Tibial nerve (tissue), 4 donors: ENCODE data around the gene RNF144B. TPM values are rescaled to one million over a fixed set of nuclear protein-coding genes. Genes with fewer than 3 reads are reported as not detected.

Experiments
- DNase-seq, 2 donors: peaks; one replicate each; pipeline ENCODE4 v3.0.0-alpha.2; 2019; ENCODE audit warnings: low spot score in 2 of 2
- H3K27ac ChIP-seq, 4 donors: fragments of 200-600 bp; sonication (generic) in 3 of 4; one replicate each; pipeline ENCODE4 v1.5.1; 2017 to 2019; ENCODE audit warnings: mild to moderate bottlenecking in 1 of 4
- H3K27me3 ChIP-seq, 2 donors: fragments of 200-600 bp; sonication (generic) in 1 of 2; one replicate each; pipeline versions ENCODE4 v1.5.1 to v1.6.0; 2017 to 2019
- H3K36me3 ChIP-seq, 3 donors: fragments of 200-600 bp; sonication (generic); one replicate each; pipeline ENCODE4 v1.5.1; 2018 to 2019
- H3K4me1 ChIP-seq, 4 donors: fragments of 200-600 bp; sonication (generic) in 3 of 4; one replicate each; pipeline ENCODE4 v1.5.1; 2017 to 2019
- H3K4me3 ChIP-seq, 4 donors: fragments of 200-600 bp; sonication (generic) in 3 of 4; one replicate each; pipeline ENCODE4 v1.5.1; 2017 to 2019; ENCODE audit warnings: mild to moderate bottlenecking in 1 of 4, moderate library complexity in 1 of 4
- H3K9me3 ChIP-seq, 4 donors: fragments of 200-600 bp; sonication (generic) in 3 of 4; one replicate each; pipeline ENCODE4 v1.5.1; 2017 to 2019
- EP300 ChIP-seq, 2 donors: sonication (generic); formaldehyde crosslinking; IDR thresholded peaks; one replicate each; pipeline ENCODE4 v1.6.1; 2017; ENCODE audit warnings: antibody characterized with exemption in 2 of 2, mild to moderate bottlenecking in 1 of 2
- POLR2A ChIP-seq, 2 donors: fragments of 450-650 bp; IDR thresholded peaks; one replicate each; pipeline ENCODE4 v1.6.1; 2017; ENCODE audit warnings: antibody characterized with exemption in 2 of 2, mild to moderate bottlenecking in 2 of 2, moderate library complexity in 2 of 2
- WGBS, 2 donors: methylation state at CpG; one replicate each; pipeline ENCODE4 v1.1.5; 2018; 5-methylcytosine and 5-hydroxymethylcytosine counted together
- total RNA-seq, 4 donors: library from RNA; depleted of rRNA; stranded (reverse); fragments of >200 nt; gene quantifications; one replicate each; pipeline ENCODE4 v1.1.0, GENCODE V29; 2016
- TF ChIP-seq, protein P1 (sequence below), 5 experiments: fragments of 200-600 bp in 3 of 5; fragments of 450-650 bp in 2 of 5; sonication (generic) in 3 of 5; IDR thresholded peaks; one replicate each; pipeline ENCODE4 v1.5.1; 2016 to 2019; ENCODE audit warnings: antibody characterized with exemption in 5 of 5, mild to moderate bottlenecking in 3 of 5, moderate library complexity in 2 of 5

Gene RNF144B
- total RNA-seq, 4 donors from 2014 or later = 6.5 to 15.5 (median 13.6) TPM

DNA sequence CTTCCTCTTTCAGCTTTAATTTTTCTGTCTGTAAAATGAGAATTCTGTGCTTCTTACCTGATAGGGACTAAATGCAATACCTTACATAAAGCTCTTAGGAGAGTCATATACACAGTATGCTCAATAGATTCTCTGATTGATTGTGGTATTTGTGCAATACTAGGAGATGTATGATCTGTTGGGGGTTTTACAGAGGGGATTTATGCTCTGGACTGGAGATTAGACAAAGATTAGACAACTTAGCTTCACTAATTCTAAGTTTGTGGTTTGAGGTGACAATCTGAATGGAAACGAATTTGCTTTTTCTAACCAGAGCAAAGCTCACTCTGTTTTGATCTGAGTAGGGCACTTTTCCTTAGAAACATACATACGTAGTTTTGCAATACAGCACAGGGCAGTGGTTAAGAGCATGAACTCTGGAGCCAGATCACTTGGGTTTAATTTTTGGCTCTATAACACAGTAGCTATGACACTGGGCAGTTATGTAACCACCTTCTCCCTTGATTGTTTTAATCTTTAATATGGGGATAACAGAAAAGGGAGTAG is 126.2 kb downstream of the RNF144B start:
- Histone ChIP-seq H3K36me3 (no peaks in the 10 kb centered on the region), H3K27me3 (no peaks in the 10 kb centered on the region), H3K4me1 (no peaks in the 10 kb centered on the region), H3K4me3 (no peak overlapping the region), H3K27ac (no peak overlapping the region), H3K9me3 (no peaks in the 10 kb centered on the region)
- 79 to 85% methylated on average over 2 of the region's 2 CpGs for WGBS, 2 donors
- DNase-seq = no peak
- TF ChIP-seq EP300 (IDR thresholded peaks at IDR 0.05) (no peak), POLR2A (IDR thresholded peaks at IDR 0.05) (no peak)
- TF ChIP-seq, protein P1, sequence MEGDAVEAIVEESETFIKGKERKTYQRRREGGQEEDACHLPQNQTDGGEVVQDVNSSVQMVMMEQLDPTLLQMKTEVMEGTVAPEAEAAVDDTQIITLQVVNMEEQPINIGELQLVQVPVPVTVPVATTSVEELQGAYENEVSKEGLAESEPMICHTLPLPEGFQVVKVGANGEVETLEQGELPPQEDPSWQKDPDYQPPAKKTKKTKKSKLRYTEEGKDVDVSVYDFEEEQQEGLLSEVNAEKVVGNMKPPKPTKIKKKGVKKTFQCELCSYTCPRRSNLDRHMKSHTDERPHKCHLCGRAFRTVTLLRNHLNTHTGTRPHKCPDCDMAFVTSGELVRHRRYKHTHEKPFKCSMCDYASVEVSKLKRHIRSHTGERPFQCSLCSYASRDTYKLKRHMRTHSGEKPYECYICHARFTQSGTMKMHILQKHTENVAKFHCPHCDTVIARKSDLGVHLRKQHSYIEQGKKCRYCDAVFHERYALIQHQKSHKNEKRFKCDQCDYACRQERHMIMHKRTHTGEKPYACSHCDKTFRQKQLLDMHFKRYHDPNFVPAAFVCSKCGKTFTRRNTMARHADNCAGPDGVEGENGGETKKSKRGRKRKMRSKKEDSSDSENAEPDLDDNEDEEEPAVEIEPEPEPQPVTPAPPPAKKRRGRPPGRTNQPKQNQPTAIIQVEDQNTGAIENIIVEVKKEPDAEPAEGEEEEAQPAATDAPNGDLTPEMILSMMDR (IDR thresholded peaks at IDR 0.05) = no peak

DNA sequence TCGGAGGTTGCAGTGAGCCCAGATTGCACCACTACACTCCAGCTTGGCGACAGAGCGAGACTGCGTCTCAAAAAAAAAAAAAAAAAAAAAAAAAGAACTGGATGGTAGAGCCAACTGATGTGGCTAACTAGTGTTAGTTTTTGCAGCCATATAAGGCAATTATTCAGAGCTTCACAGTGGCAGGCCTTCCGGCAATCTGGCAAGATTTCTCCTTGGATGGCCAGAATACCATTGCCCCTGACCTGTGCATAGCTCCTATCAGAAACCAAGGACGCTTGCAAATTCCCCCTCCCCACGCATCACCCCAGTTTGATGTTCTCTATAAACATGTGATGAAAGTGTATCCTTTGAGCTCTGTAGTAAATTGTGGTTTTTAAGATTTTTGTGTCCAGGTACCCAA is 127.0 kb downstream of the RNF144B start:
- WGBS, 2 donors = 88 to 97% methylated on average over 7 of the region's 7 CpGs
- no peak overlapping the region for H3K27ac ChIP-seq
- no peak overlapping the region for H3K4me3 ChIP-seq
- H3K36me3 ChIP-seq = no peaks in the 10 kb centered on the region
- no peak for DNase-seq
- no peaks in the 10 kb centered on the region for H3K4me1 ChIP-seq
- no peak for TF ChIP-seq POLR2A (IDR thresholded peaks at IDR 0.05)
- no peak for TF ChIP-seq EP300 (IDR thresholded peaks at IDR 0.05)
- TF ChIP-seq, protein P1 (IDR thresholded peaks at IDR 0.05) = no peak
- no peaks in the 10 kb centered on the region for H3K27me3 ChIP-seq
- no peaks in the 10 kb centered on the region for H3K9me3 ChIP-seq

DNA sequence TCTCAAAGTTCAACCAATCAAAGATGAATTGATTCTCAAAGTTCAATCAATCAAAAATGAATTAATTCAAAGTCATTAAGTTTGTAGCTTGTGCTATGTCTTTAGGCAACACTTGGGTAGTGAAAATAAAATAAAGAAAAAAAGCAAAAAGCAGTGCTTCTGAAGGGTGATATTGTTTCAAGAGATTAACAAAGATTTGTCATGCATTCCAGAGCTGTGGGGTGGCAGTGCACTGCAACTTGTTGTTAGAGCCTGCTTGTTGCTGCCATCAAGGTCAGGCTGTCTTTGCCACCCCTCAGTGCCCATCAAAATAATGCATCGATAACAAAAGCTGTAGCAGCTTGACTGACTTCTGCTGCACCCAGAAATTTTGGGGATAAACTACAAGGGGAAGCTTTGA is 128.6 kb downstream of the RNF144B start:
- TF ChIP-seq POLR2A (IDR thresholded peaks at IDR 0.05) = no peak
- TF ChIP-seq EP300 (IDR thresholded peaks at IDR 0.05) = no peak
- TF ChIP-seq, protein P1 (IDR thresholded peaks at IDR 0.05) = no peak
- Histone ChIP-seq H3K4me3 (no peak overlapping the region), H3K27ac (no peak overlapping the region), H3K9me3 (no peaks in the 10 kb centered on the region), H3K27me3 (no peaks in the 10 kb centered on the region), H3K36me3 (no peaks in the 10 kb centered on the region), H3K4me1 (no peaks in the 10 kb centered on the region)
- DNase-seq = no peak
- 43 to 65% methylated on average over 1 of the region's 1 CpG for WGBS, 2 donors

Other genes with a start within 250 kb of the RNF144B start
- 1 to 10 TPM; 3.8 to 9.3 (median 5.4) TPM for gene TPMT, start 232.3 kb upstream of the RNF144B start, total RNA-seq
- gene KDM1B, start 231.9 kb upstream of the RNF144B start, total RNA-seq = 10 to 100 TPM in 3 of 4 donors, 1 to 10 TPM in 1; 9.4 to 16.5 (median 15.2) TPM
- gene DEK, start 122.8 kb upstream of the RNF144B start, total RNA-seq = 100 to 1,000 TPM; 112 to 147 (median 123) TPM